Fibroblast of skin of left quadriceps (primary cell): Measurements from ENCODE around the gene SSH2.
A peak's percentile ranks its signal among the peaks of the same experiment; 100 is the strongest.

Experiments used
- DNase-seq, 2 experiments: peaks; one replicate each; pipeline ENCODE4 v3.0.0-alpha.2; 2013; ENCODE audit warnings: low read depth in 2 of 2

Gene SSH2

GRCh38 chr17:29612404-29613280 lies 317.4 kb downstream of the SSH2 start:
- DNase-seq = no peak

- DNase-seq = no peak
Observed at GRCh38 chr17:29612094-29612403, 318.0 kb downstream of the SSH2 start.

GRCh38 chr17:29611351-29612093 lies 318.5 kb downstream of the SSH2 start:
- DNase-seq = no peak

GRCh38 chr17:29610395-29610794 lies 319.6 kb downstream of the SSH2 start:
- no peak for DNase-seq

GRCh38 chr17:29608986-29609385 lies 321.0 kb downstream of the SSH2 start:
- DNase-seq = no peak

- no peak for DNase-seq
Observed at GRCh38 chr17:29607557-29608195, 322.4 kb downstream of the SSH2 start.

GRCh38 chr17:29603109-29603674 lies 326.8 kb downstream of the SSH2 start:
- no peak for DNase-seq

- no peak for DNase-seq
Observed at GRCh38 chr17:29597361-29598172, 332.5 kb downstream of the SSH2 start.

- DNase-seq = no peak
Observed at GRCh38 chr17:29596811-29597210, 333.2 kb downstream of the SSH2 start.

GRCh38 chr17:29595943-29596774 lies 333.9 kb downstream of the SSH2 start:
- no peak for DNase-seq

GRCh38 chr17:29595107-29595942 lies 334.7 kb downstream of the SSH2 start:
- DNase-seq = no peak

GRCh38 chr17:29594519-29595090 lies 335.4 kb downstream of the SSH2 start:
- DNase-seq = no peak

- DNase-seq = no peak
Observed at GRCh38 chr17:29593591-29594518, 336.2 kb downstream of the SSH2 start.

- no peak for DNase-seq
Observed at GRCh38 chr17:29592850-29593551, 337.0 kb downstream of the SSH2 start, which contains the start of gene ANKRD13B. Gene ANKRD13B (plus strand): TSS chr17:29593132. CDS start chr17:29593622, 490 bp downstream.

GRCh38 chr17:29591737-29592608 lies 338.1 kb downstream of the SSH2 start:
- peak in 1 of 2 experiments; percentile 56 for DNase-seq

GRCh38 chr17:29591146-29591736 lies 338.8 kb downstream of the SSH2 start:
- DNase-seq = no peak
